Measurements from ENCODE around the gene ZFC3H1.
A peak's percentile ranks its signal among the peaks of the same experiment; 100 is the strongest.

ZFC3H1 gene

GRCh38 chr12:71601546-71601945 lies 62.1 kb downstream of the ZFC3H1 start:
- no peak for TF ChIP-seq CTCF (IDR thresholded peaks at IDR 0.05; ENCODE audit: insufficient read depth, low read depth, low read length, missing control alignments)
- DNase-seq (ENCODE audit: low read depth): no peak
- H3K4me3 ChIP-seq (ENCODE audit: low read depth, low read length): no peak overlapping the region

- H3K4me3 ChIP-seq (ENCODE audit: low read depth, low read length): no peak overlapping the region
- DNase-seq (ENCODE audit: low read depth): no peak
- TF ChIP-seq CTCF (IDR thresholded peaks at IDR 0.05; ENCODE audit: insufficient read depth, low read depth, low read length, missing control alignments): no peak
These were observed 64.4 kb downstream of the ZFC3H1 start for GRCh38 chr12:71599210-71599609.

- no peak for TF ChIP-seq CTCF (IDR thresholded peaks at IDR 0.05; ENCODE audit: insufficient read depth, low read depth, low read length, missing control alignments)
- DNase-seq (ENCODE audit: low read depth): no peak
- no peak overlapping the region for H3K4me3 ChIP-seq (ENCODE audit: low read depth, low read length)
These were observed 69.3 kb downstream of the ZFC3H1 start for GRCh38 chr12:71594214-71594948.

GRCh38 chr12:71592841-71593240 lies 70.8 kb downstream of the ZFC3H1 start:
- DNase-seq (ENCODE audit: low read depth): no peak
- no peak overlapping the region for H3K4me3 ChIP-seq (ENCODE audit: low read depth, low read length)
- TF ChIP-seq CTCF (IDR thresholded peaks at IDR 0.05; ENCODE audit: insufficient read depth, low read depth, low read length, missing control alignments): no peak

- no peak overlapping the region for H3K4me3 ChIP-seq (ENCODE audit: low read depth, low read length)
- DNase-seq (ENCODE audit: low read depth): no peak
- TF ChIP-seq CTCF (IDR thresholded peaks at IDR 0.05; ENCODE audit: insufficient read depth, low read depth, low read length, missing control alignments): no peak
These were observed 72.0 kb downstream of the ZFC3H1 start for GRCh38 chr12:71591601-71592000.

- no peak overlapping the region for H3K4me3 ChIP-seq (ENCODE audit: low read depth, low read length)
- DNase-seq (ENCODE audit: low read depth): peak; percentile 12
- TF ChIP-seq CTCF (IDR thresholded peaks at IDR 0.05; ENCODE audit: insufficient read depth, low read depth, low read length, missing control alignments): no peak
These were observed 74.2 kb downstream of the ZFC3H1 start for GRCh38 chr12:71589478-71589881.

- DNase-seq (ENCODE audit: low read depth): no peak
- H3K4me3 ChIP-seq (ENCODE audit: low read depth, low read length): no peak overlapping the region
- no peak for TF ChIP-seq CTCF (IDR thresholded peaks at IDR 0.05; ENCODE audit: insufficient read depth, low read depth, low read length, missing control alignments)
These were observed 76.6 kb downstream of the ZFC3H1 start for GRCh38 chr12:71587012-71587411.

Data from GM12865 (cell line).